IMR-90 (cell line): Measurements from ENCODE around the gene LUZP1. TPM values are rescaled to one million over a fixed set of nuclear protein-coding genes. Genes with fewer than 3 reads are reported as not detected.

Experiments
- ATAC-seq: fragments of 200-7000 bp; cut with Tn5 transposase; 2 replicates; pipeline ENCODE4 v1.9.1; 2020; ENCODE audit warnings: low read depth, mild to moderate bottlenecking, moderate library complexity
- BruUV-seq: library from RNA; stranded (reverse); fragments of 400-500 nt; replicated peaks from 2 replicates; lab custom pipeline; 2021; lab: Mats Ljungman, UMichigan
- CTCF ChIA-PET: fragments of 300-600 bp; formaldehyde crosslinking; extraction: SDS; loops from one replicate; lab custom pipeline; 2021; ENCODE audit warnings: antibody characterized with exemption; lab: Yijun Ruan, JAX
- POLR2A ChIA-PET: fragments of 300-600 bp; sonication (Branson Sonifier 250); formaldehyde crosslinking; loops from one replicate; lab custom pipeline; 2022; ENCODE audit warnings: antibody characterized with exemption; ENCODE audit not compliant: unreplicated experiment; lab: Charles Lee
- DNase-seq: peaks from one replicate; pipeline ENCODE4 v3.0.0; 2013
- H2AFZ ChIP-seq: replicated peaks from 2 replicates; pipeline ENCODE3; 2013; ENCODE audit warnings: low read length, mild to moderate bottlenecking; ENCODE audit not compliant: poor library complexity
- H2AK5ac ChIP-seq: 2 replicates; pipeline ENCODE4 v1.6.1; 2013; ENCODE audit warnings: low read depth, low read length, inconsistent platforms
- H2AK9ac ChIP-seq: replicated peaks from 2 replicates; pipeline ENCODE3; 2013; ENCODE audit warnings: mild to moderate bottlenecking, low read depth, low read length, moderate library complexity; ENCODE audit not compliant: poor library complexity
- H2BK120ac ChIP-seq: 2 replicates; pipeline ENCODE4 v1.6.1; 2013; ENCODE audit warnings: low read depth, low read length, inconsistent platforms
- H2BK15ac ChIP-seq: 3 replicates; pipeline ENCODE4 v1.6.1; 2013; ENCODE audit warnings: low read depth, low read length, inconsistent platforms
- H2BK20ac ChIP-seq: 2 replicates; pipeline ENCODE4 v1.6.1; 2013; ENCODE audit warnings: low read depth, mild to moderate bottlenecking, inconsistent platforms, low read length, moderate library complexity
- H2BK5ac ChIP-seq: 2 replicates; pipeline ENCODE4 v1.6.1; 2013; ENCODE audit warnings: mild to moderate bottlenecking, low read depth, low read length, inconsistent platforms; ENCODE audit not compliant: poor library complexity, severe bottlenecking
- H3K14ac ChIP-seq: replicated peaks from 2 replicates; pipeline ENCODE4 v1.6.1; 2013; ENCODE audit warnings: low read depth, low read length, inconsistent platforms
- H3K18ac ChIP-seq: 2 replicates; pipeline ENCODE4 v1.6.1; 2013; ENCODE audit warnings: low read depth, low read length, control low read depth
- H3K23ac ChIP-seq: 2 replicates; pipeline ENCODE4 v1.6.1; 2013; ENCODE audit warnings: low read depth, low read length, inconsistent platforms
- H3K27ac ChIP-seq: 2 replicates; pipeline ENCODE4 v1.5.1; 2013; ENCODE audit warnings: mild to moderate bottlenecking, control low read depth, low read length; ENCODE audit not compliant: insufficient read depth
- H3K27me3 ChIP-seq: 2 replicates; pipeline ENCODE4 v1.6.1; 2013; ENCODE audit warnings: low read length; ENCODE audit not compliant: control insufficient read depth, insufficient read depth
- H3K36me3 ChIP-seq: 2 replicates; pipeline ENCODE4 v1.6.1; 2013; ENCODE audit warnings: low read length, mixed read lengths; ENCODE audit not compliant: control insufficient read depth, insufficient read depth
- H3K4ac ChIP-seq: 2 replicates; pipeline ENCODE4 v1.6.1; 2013; ENCODE audit warnings: low read depth, low read length, inconsistent platforms
- H3K4me1 ChIP-seq: 2 replicates; pipeline ENCODE4 v1.6.1; 2013; ENCODE audit warnings: low read length, mixed read lengths; ENCODE audit not compliant: control insufficient read depth, insufficient read depth
- H3K4me2 ChIP-seq: 2 replicates; pipeline ENCODE4 v1.6.1; 2013; ENCODE audit warnings: low read depth, mild to moderate bottlenecking, control low read depth, low read length, moderate library complexity
- H3K4me3 ChIP-seq: 2 replicates; pipeline ENCODE4 v1.5.1; 2013; ENCODE audit warnings: low read depth, mild to moderate bottlenecking, control low read depth, low read length, moderate library complexity; ENCODE audit not compliant: insufficient read depth
- H3K56ac ChIP-seq: 2 replicates; pipeline ENCODE4 v1.6.1; 2013; ENCODE audit warnings: low read length, inconsistent platforms; ENCODE audit not compliant: insufficient read depth; ENCODE audit errors: extremely low read depth
- H3K79me1 ChIP-seq, 2 experiments: 2 replicates each; pipeline ENCODE4 v1.6.1; 2013; ENCODE audit warnings: low read length in 2 of 2, inconsistent platforms in 1 of 2, low read depth in 1 of 2
- H3K9ac ChIP-seq: 2 replicates; pipeline ENCODE4 v1.6.1; 2013; ENCODE audit warnings: low read depth, low read length, control low read depth
- H3K9me1 ChIP-seq: 2 replicates; pipeline ENCODE4 v1.6.1; 2013; ENCODE audit warnings: low read length, inconsistent platforms; ENCODE audit not compliant: insufficient read depth
- H3K9me3 ChIP-seq: 2 replicates; pipeline ENCODE4 v1.6.1; 2013; ENCODE audit warnings: low read length; ENCODE audit not compliant: control insufficient read depth, insufficient read depth
- H4K20me1 ChIP-seq: 2 replicates; pipeline ENCODE4 v1.6.1; 2013; ENCODE audit warnings: low read length, inconsistent platforms; ENCODE audit not compliant: insufficient read depth
- H4K5ac ChIP-seq: 2 replicates; pipeline ENCODE4 v1.6.1; 2013; ENCODE audit warnings: mild to moderate bottlenecking, low read depth, low read length, control low read depth
- H4K8ac ChIP-seq, 2 experiments: 2 replicates each; pipeline ENCODE4 v1.6.1; 2013; ENCODE audit warnings: low read depth in 2 of 2, low read length in 2 of 2, control low read depth in 1 of 2, inconsistent platforms in 1 of 2
- H4K91ac ChIP-seq: 2 replicates; pipeline ENCODE4 v1.6.1; 2013; ENCODE audit warnings: low read depth, low read length, inconsistent platforms; ENCODE audit not compliant: insufficient read depth
- BHLHE40 ChIP-seq: fragments of 150-350 bp; IDR thresholded peaks from 2 replicates; pipeline ENCODE4 v1.6.1; 2016; ENCODE audit warnings: mild to moderate bottlenecking, low read depth, low read length
- CHD1 ChIP-seq: IDR thresholded peaks from 2 replicates; pipeline ENCODE4 v1.6.1; 2012; ENCODE audit warnings: low read depth, low read length, improper control_type of control experiment
- MAFK ChIP-seq: IDR thresholded peaks from 2 replicates; pipeline ENCODE4 v1.6.1; 2012; ENCODE audit warnings: low read depth, low read length, improper control_type of control experiment
- MAZ ChIP-seq: IDR thresholded peaks from 2 replicates; pipeline ENCODE4 v1.6.1; 2012; ENCODE audit warnings: low read depth, mild to moderate bottlenecking, low read length, improper control_type of control experiment, moderate library complexity, borderline replicate concordance
- MXI1 ChIP-seq: IDR thresholded peaks from 2 replicates; pipeline ENCODE4 v1.6.1; 2012; ENCODE audit warnings: low read depth, mild to moderate bottlenecking, low read length, moderate library complexity, borderline replicate concordance
- RAD21 ChIP-seq: IDR thresholded peaks from 2 replicates; pipeline ENCODE4 v1.6.1; 2012; ENCODE audit warnings: low read length, improper control_type of control experiment
- USF2 ChIP-seq: fragments of 150-350 bp; IDR thresholded peaks from 2 replicates; pipeline ENCODE4 v1.6.1; 2017; ENCODE audit warnings: mild to moderate bottlenecking, antibody characterized with exemption, low read length, low read depth
- WGBS, 2 experiments: methylation state at CpG; one replicate each; pipeline versions ENCODE4 v1.1.5 to v1.1.7; 2013; ENCODE audit warnings: missing lambda C conversion rate in 2 of 2; ENCODE audit not compliant: insufficient read length in 1 of 2; ENCODE audit errors: extremely low coverage in 2 of 2; 5-methylcytosine and 5-hydroxymethylcytosine counted together
- dilution Hi-C: fragments of 300-500 bp; cut with HindIII; formaldehyde crosslinking; loops from one replicate; pipeline ENCODE4 v1.14.3; 2018; ENCODE audit warnings: low sequenced_read_pairs; ENCODE audit not compliant: unreplicated experiment
- in situ Hi-C: fragments of 300-500 bp; cut with MboI; formaldehyde crosslinking; loops from 3 replicates; pipeline ENCODE4 v1.14.3; 2019; ENCODE audit warnings: low sequenced_read_pairs, inconsistent platforms, mixed read lengths
- intact Hi-C: fragments of 100-400 bp; cut with micrococcal nuclease; formaldehyde crosslinking; loops from 2 replicates; pipeline ENCODE4 v1.10.0; 2022
- polyA plus RNA-seq, 3 experiments: library from polyadenylated mRNA; depleted of rRNA; stranded (reverse); fragments of >200 nt; gene quantifications; 2 replicates each; pipeline ENCODE4 v1.2.3, GENCODE V29; 2012; ENCODE audit warnings: low replicate concordance in 1 of 3
- total RNA-seq: library from RNA; depleted of rRNA; stranded (reverse); fragments of >200 nt; gene quantifications from 2 replicates; pipeline ENCODE4 v1.2.3, GENCODE V29; 2012
- TF ChIP-seq, protein P1 (sequence below): fragments of 150-350 bp; IDR thresholded peaks from 2 replicates; pipeline ENCODE4 v1.6.1; 2016; ENCODE audit warnings: low read depth, mild to moderate bottlenecking, low read length, moderate library complexity, borderline replicate concordance

LUZP1 gene
- total and polyA plus RNA-seq, 2 of the 4 experiments (the other 2 are of a cell fraction) = 13.1 to 31.7 TPM

- H2BK120ac ChIP-seq = no peak overlapping the region
- TF ChIP-seq USF2 = no peak
- TF ChIP-seq, protein P1, sequence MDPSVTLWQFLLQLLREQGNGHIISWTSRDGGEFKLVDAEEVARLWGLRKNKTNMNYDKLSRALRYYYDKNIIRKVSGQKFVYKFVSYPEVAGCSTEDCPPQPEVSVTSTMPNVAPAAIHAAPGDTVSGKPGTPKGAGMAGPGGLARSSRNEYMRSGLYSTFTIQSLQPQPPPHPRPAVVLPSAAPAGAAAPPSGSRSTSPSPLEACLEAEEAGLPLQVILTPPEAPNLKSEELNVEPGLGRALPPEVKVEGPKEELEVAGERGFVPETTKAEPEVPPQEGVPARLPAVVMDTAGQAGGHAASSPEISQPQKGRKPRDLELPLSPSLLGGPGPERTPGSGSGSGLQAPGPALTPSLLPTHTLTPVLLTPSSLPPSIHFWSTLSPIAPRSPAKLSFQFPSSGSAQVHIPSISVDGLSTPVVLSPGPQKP = no peak
- TF ChIP-seq CHD1 = no peak
- no peak for TF ChIP-seq MAFK
- no peak for TF ChIP-seq BHLHE40
- no peak for TF ChIP-seq RAD21
- no peak for TF ChIP-seq MXI1
- TF ChIP-seq MAZ = no peak
- no peaks in the 10 kb centered on the region for H3K4me1 ChIP-seq
- in situ Hi-C loops (no loop called here), dilution Hi-C loops (no loop called here), intact Hi-C loops (no loop called here)
- H3K27ac ChIP-seq = no peak overlapping the region
- H2AK9ac ChIP-seq = no peak overlapping the region
- 100% methylated on average over 2 of the region's 5 CpGs; no CpG with 5 or more reads in 1 of the 2 experiments for WGBS, 2 experiments
- H3K14ac ChIP-seq = no peak overlapping the region
- no peak overlapping the region for H2AFZ ChIP-seq
- H3K79me1 ChIP-seq = peaks cover 16 to 62% of the 10 kb centered on the region in 2 experiments
- no peak overlapping the region for H3K9ac ChIP-seq
- H2BK5ac ChIP-seq = no peak overlapping the region
- no peaks in the 10 kb centered on the region for H3K9me1 ChIP-seq
- no peak overlapping the region for H2BK15ac ChIP-seq
- no peak overlapping the region for H4K8ac ChIP-seq
- H4K5ac ChIP-seq = no peak overlapping the region
- H3K4ac ChIP-seq = no peak overlapping the region
- ChIA-PET POLR2A (no interaction called here), CTCF (interaction anchor here (0.9 kb wide), 1 partner anchor 9 kb away, joined by 4 read pairs; no protein-coding TSS in a partner anchor)
- H2BK20ac ChIP-seq = no peak overlapping the region
- BruUV-seq = no TSS peak
- peaks cover 22% of the 10 kb centered on the region for H4K20me1 ChIP-seq
- no peak overlapping the region for H3K23ac ChIP-seq
- DNase-seq (no peak), ATAC-seq (no peak)
- no peak overlapping the region for H3K4me3 ChIP-seq
- no peaks in the 10 kb centered on the region for H3K27me3 ChIP-seq
- no peak overlapping the region for H3K56ac ChIP-seq
- no peak overlapping the region for H2AK5ac ChIP-seq
- H3K4me2 ChIP-seq = no peak overlapping the region
- H3K9me3 ChIP-seq = no peaks in the 10 kb centered on the region
- peaks cover 5% of the 10 kb centered on the region; the same call in 1 of the 2 replicates for H3K36me3 ChIP-seq
- no peak overlapping the region for H4K91ac ChIP-seq
- no peak overlapping the region for H3K18ac ChIP-seq
Observed at GRCh38 chr1:23040509-23040908, 128.1 kb downstream of the LUZP1 start.
